SK-N-SH (cell line): Measurements from ENCODE around the gene C1GALT1. TPM values are rescaled to one million over a fixed set of nuclear protein-coding genes. Genes with fewer than 3 reads are reported as not detected.

ENCODE experiments used
- CTCF ChIA-PET: fragments of 300-600, 350-600 bp; formaldehyde crosslinking; extraction: SDS; loops from one replicate; lab custom pipeline; 2021; lab: Yijun Ruan, JAX
- POLR2A ChIA-PET: fragments of 350-600 bp; sonication (Branson Sonifier 250); formaldehyde crosslinking; extraction: SDS; loops from one replicate; lab custom pipeline; 2020; ENCODE audit warnings: antibody characterized with exemption, inconsistent platforms; lab: Yijun Ruan, JAX
- DNase-seq: peaks from one replicate; pipeline ENCODE4 v3.0.0; 2012
- H2AFZ ChIP-seq: fragments of 200-600 bp; sonication (generic); 2 replicates; pipeline ENCODE4 v1.8.1; 2016; ENCODE audit warnings: antibody characterized with exemption, mild to moderate bottlenecking, low read depth
- H3F3A ChIP-seq: fragments of 200-600 bp; sonication (generic); replicated peaks from 2 replicates; pipeline ENCODE3; 2016; ENCODE audit warnings: antibody characterized with exemption, mild to moderate bottlenecking; ENCODE audit not compliant: insufficient read depth
- H3K27ac ChIP-seq, 2 experiments: fragments of 200-500 bp in 1 of 2; fragments of 200-600 bp in 1 of 2; sonication (Bioruptor generic) in 1 of 2; sonication (generic), shearing (Covaris generic) in 1 of 2; 2 replicates each; pipeline versions ENCODE4 v1.5.1 to v1.6.1; 2014 to 2016; ENCODE audit warnings: low read depth in 2 of 2, inconsistent platforms in 1 of 2, low read length in 1 of 2, mild to moderate bottlenecking in 1 of 2, mixed read lengths in 1 of 2
- H3K27me3 ChIP-seq: fragments of 200-600 bp; sonication (generic), shearing (Covaris generic); 2 replicates; pipeline ENCODE4 v1.6.1; 2016; ENCODE audit warnings: mixed run types; ENCODE audit not compliant: insufficient read depth
- H3K36me3 ChIP-seq, 2 experiments: fragments of 200-500 bp in 1 of 2; fragments of 200-600 bp in 1 of 2; sonication (Bioruptor generic) in 1 of 2; sonication (generic) in 1 of 2; replicated peaks in 1 of 2; 2 replicates each; pipeline versions ENCODE3 to v1.5.1; 2014 to 2016; ENCODE audit warnings: low read length in 1 of 2, mild to moderate bottlenecking in 1 of 2; ENCODE audit not compliant: insufficient read depth in 2 of 2, control insufficient read depth in 1 of 2
- H3K4me1 ChIP-seq, 2 experiments: fragments of 200-500 bp in 1 of 2; fragments of 200-600 bp in 1 of 2; sonication (Bioruptor generic) in 1 of 2; sonication (generic), shearing (Covaris generic) in 1 of 2; 2 replicates each; pipeline versions ENCODE4 v1.5.1 to v1.6.1; 2014 to 2016; ENCODE audit warnings: low read depth in 1 of 2, low read length in 1 of 2, mixed run types in 1 of 2; ENCODE audit not compliant: insufficient read depth in 2 of 2, control insufficient read depth in 1 of 2
- H3K4me2 ChIP-seq: fragments of 200-600 bp; sonication (generic), shearing (Covaris generic); 2 replicates; pipeline ENCODE4 v1.6.1; 2017; ENCODE audit warnings: mixed run types
- H3K4me3 ChIP-seq, 2 experiments: fragments of 200-500 bp in 1 of 2; fragments of 200-600 bp in 1 of 2; sonication (Bioruptor generic) in 1 of 2; sonication (generic), shearing (Covaris generic) in 1 of 2; 2 replicates each; pipeline versions ENCODE4 v1.5.1 to v1.8.1; 2014 to 2016; ENCODE audit warnings: low read depth in 2 of 2, inconsistent platforms in 1 of 2, low read length in 1 of 2, mild to moderate bottlenecking in 1 of 2, mixed read lengths in 1 of 2, moderate library complexity in 1 of 2
- H3K79me2 ChIP-seq: fragments of 200-600 bp; sonication (generic); 2 replicates; pipeline ENCODE4 v1.8.1; 2017; ENCODE audit warnings: mild to moderate bottlenecking; ENCODE audit not compliant: insufficient read depth
- H3K9ac ChIP-seq: fragments of 200-600 bp; sonication (generic); 2 replicates; pipeline ENCODE4 v1.6.1; 2017; ENCODE audit warnings: mixed run types
- H3K9me2 ChIP-seq: fragments of 200-600 bp; sonication (generic); 2 replicates; pipeline ENCODE4 v1.6.1; 2017; ENCODE audit warnings: mixed run types
- H3K9me3 ChIP-seq: fragments of 200-600 bp; sonication (generic); 2 replicates; pipeline ENCODE4 v1.6.1; 2017; ENCODE audit warnings: mixed run types, mild to moderate bottlenecking, moderate library complexity
- H4K20me1 ChIP-seq: fragments of 200-600 bp; sonication (generic); 2 replicates; pipeline ENCODE4 v1.6.1; 2017; ENCODE audit warnings: mild to moderate bottlenecking, mixed run types; ENCODE audit not compliant: insufficient read depth
- ELF1 ChIP-seq: IDR thresholded peaks from 2 replicates; pipeline ENCODE4 v1.4.0; 2012
- EZH2phosphoT487 ChIP-seq: fragments of 200-600 bp; sonication (generic); IDR thresholded peaks from 2 replicates; pipeline ENCODE4 v1.6.1; 2017; ENCODE audit warnings: low read depth, mixed run types, mild to moderate bottlenecking, antibody characterized with exemption, moderate library complexity, borderline replicate concordance
- FOSL2 ChIP-seq: IDR thresholded peaks from 2 replicates; pipeline ENCODE4 v1.4.0; 2012; ENCODE audit warnings: low read depth, mild to moderate bottlenecking, moderate library complexity, borderline replicate concordance
- IRF3 ChIP-seq: fragments of 150-350 bp; IDR thresholded peaks from 2 replicates; pipeline ENCODE4 v1.6.1; 2016; ENCODE audit warnings: mild to moderate bottlenecking, low read depth, low read length
- JUND ChIP-seq: IDR thresholded peaks from 2 replicates; pipeline ENCODE4 v1.4.0; 2012
- MEF2A ChIP-seq: IDR thresholded peaks from 2 replicates; pipeline ENCODE4 v1.4.0; 2012; ENCODE audit warnings: low read depth, borderline replicate concordance
- MXI1 ChIP-seq: IDR thresholded peaks from 2 replicates; pipeline ENCODE4 v1.6.1; 2012; ENCODE audit warnings: mild to moderate bottlenecking, low read depth, low read length, improper control_type of control experiment
- NFIC ChIP-seq: IDR thresholded peaks from 2 replicates; pipeline ENCODE4 v1.4.0; 2012; ENCODE audit warnings: borderline replicate concordance
- RCOR1 ChIP-seq: fragments of 150-350 bp; IDR thresholded peaks from 2 replicates; pipeline ENCODE4 v1.6.1; 2017; ENCODE audit warnings: antibody characterized with exemption, low read length
- RFX5 ChIP-seq: IDR thresholded peaks from 2 replicates; pipeline ENCODE4 v1.6.1; 2012; ENCODE audit warnings: mild to moderate bottlenecking, improper control_type of control experiment, low read length
- RXRA ChIP-seq: IDR thresholded peaks from 2 replicates; pipeline ENCODE4 v1.4.0; 2012; ENCODE audit warnings: low read depth, mild to moderate bottlenecking, borderline replicate concordance
- WGBS: methylation state at CpG from one replicate; pipeline ENCODE4 v1.1.6; 2017; ENCODE audit warnings: low lambda C conversion rate; 5-methylcytosine and 5-hydroxymethylcytosine counted together
- polyA plus RNA-seq, 3 experiments: library from polyadenylated mRNA; depleted of rRNA; stranded (reverse); fragments of >200 nt; gene quantifications; 2 replicates each; pipeline ENCODE4 v1.2.3, GENCODE V29; 2012
- TF ChIP-seq, protein P1 (sequence below): fragments of 150-350 bp; IDR thresholded peaks from 2 replicates; pipeline ENCODE4 v1.6.1; 2017; ENCODE audit warnings: antibody characterized with exemption, low read length, low read depth, borderline replicate concordance
- TF ChIP-seq, protein P2 (sequence below): IDR thresholded peaks from 2 replicates; pipeline ENCODE4 v1.6.1; 2012; ENCODE audit warnings: mild to moderate bottlenecking, low read depth, low read length, moderate library complexity
- TF ChIP-seq, protein P3 (sequence below): IDR thresholded peaks from 2 replicates; pipeline ENCODE4; 2012

Gene C1GALT1
- polyA plus RNA-seq, 1 of the 3 experiments (the other 2 are of a cell fraction): 15.2 TPM

- Histone ChIP-seq H3K9me2 (no peaks in the 10 kb centered on the region), H3K36me3 (peaks cover 25 to 66% of the 10 kb centered on the region in 2 experiments), H3K9ac (no peak overlapping the region), H3K27me3 (no peaks in the 10 kb centered on the region), H3K4me2 (no peak overlapping the region), H3K9me3 (no peaks in the 10 kb centered on the region), H3F3A (no peaks in the 10 kb centered on the region), H2AFZ (no peak overlapping the region), H3K27ac (no peak overlapping the region), H3K79me2 (no peaks in the 10 kb centered on the region), H3K4me1 (no peaks in the 10 kb centered on the region), H3K4me3 (no peak overlapping the region), H4K20me1 (no peaks in the 10 kb centered on the region)
- ChIA-PET POLR2A (no interaction called here), CTCF (interaction anchor here (1.0 kb wide), 1 partner anchor 11 kb away, joined by 4 read pairs; no protein-coding TSS in a partner anchor)
- TF ChIP-seq, protein P1, sequence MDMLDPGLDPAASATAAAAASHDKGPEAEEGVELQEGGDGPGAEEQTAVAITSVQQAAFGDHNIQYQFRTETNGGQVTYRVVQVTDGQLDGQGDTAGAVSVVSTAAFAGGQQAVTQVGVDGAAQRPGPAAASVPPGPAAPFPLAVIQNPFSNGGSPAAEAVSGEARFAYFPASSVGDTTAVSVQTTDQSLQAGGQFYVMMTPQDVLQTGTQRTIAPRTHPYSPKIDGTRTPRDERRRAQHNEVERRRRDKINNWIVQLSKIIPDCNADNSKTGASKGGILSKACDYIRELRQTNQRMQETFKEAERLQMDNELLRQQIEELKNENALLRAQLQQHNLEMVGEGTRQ: no peak
- TF ChIP-seq FOSL2 (no peak), RCOR1 (no peak), JUND (no peak), RXRA (no peak), RFX5 (no peak), IRF3 (no peak), EZH2phosphoT487 (no peak), MEF2A (no peak), NFIC (no peak), MXI1 (no peak), ELF1 (no peak)
- TF ChIP-seq, protein P2, sequence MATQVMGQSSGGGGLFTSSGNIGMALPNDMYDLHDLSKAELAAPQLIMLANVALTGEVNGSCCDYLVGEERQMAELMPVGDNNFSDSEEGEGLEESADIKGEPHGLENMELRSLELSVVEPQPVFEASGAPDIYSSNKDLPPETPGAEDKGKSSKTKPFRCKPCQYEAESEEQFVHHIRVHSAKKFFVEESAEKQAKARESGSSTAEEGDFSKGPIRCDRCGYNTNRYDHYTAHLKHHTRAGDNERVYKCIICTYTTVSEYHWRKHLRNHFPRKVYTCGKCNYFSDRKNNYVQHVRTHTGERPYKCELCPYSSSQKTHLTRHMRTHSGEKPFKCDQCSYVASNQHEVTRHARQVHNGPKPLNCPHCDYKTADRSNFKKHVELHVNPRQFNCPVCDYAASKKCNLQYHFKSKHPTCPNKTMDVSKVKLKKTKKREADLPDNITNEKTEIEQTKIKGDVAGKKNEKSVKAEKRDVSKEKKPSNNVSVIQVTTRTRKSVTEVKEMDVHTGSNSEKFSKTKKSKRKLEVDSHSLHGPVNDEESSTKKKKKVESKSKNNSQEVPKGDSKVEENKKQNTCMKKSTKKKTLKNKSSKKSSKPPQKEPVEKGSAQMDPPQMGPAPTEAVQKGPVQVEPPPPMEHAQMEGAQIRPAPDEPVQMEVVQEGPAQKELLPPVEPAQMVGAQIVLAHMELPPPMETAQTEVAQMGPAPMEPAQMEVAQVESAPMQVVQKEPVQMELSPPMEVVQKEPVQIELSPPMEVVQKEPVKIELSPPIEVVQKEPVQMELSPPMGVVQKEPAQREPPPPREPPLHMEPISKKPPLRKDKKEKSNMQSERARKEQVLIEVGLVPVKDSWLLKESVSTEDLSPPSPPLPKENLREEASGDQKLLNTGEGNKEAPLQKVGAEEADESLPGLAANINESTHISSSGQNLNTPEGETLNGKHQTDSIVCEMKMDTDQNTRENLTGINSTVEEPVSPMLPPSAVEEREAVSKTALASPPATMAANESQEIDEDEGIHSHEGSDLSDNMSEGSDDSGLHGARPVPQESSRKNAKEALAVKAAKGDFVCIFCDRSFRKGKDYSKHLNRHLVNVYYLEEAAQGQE: no peak
- TF ChIP-seq, protein P3, sequence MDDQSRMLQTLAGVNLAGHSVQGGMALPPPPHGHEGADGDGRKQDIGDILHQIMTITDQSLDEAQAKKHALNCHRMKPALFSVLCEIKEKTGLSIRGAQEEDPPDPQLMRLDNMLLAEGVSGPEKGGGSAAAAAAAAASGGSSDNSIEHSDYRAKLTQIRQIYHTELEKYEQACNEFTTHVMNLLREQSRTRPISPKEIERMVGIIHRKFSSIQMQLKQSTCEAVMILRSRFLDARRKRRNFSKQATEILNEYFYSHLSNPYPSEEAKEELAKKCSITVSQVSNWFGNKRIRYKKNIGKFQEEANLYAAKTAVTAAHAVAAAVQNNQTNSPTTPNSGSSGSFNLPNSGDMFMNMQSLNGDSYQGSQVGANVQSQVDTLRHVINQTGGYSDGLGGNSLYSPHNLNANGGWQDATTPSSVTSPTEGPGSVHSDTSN: no peak
- 96% methylated on average over 1 of the region's 1 CpG for WGBS
- no peak for DNase-seq
These were observed 57.0 kb downstream of the C1GALT1 start for GRCh38 chr7:7239346-7239745.
